Fibroblast of lung (primary cell): Measurements from ENCODE around the gene DNER. TPM values are rescaled to one million over a fixed set of nuclear protein-coding genes. Genes with fewer than 3 reads are reported as not detected.

Experiments used
- DNase-seq, 2 donors: peaks; one replicate each; pipeline versions ENCODE4 v3.0.0 to v3.0.0-alpha.2; 2010; ENCODE audit warnings: low read depth in 2 of 2
- H2AFZ ChIP-seq: 2 replicates; pipeline ENCODE4 v1.5.1; 2012; ENCODE audit warnings: low read length, control low read depth, inconsistent platforms
- H3K27ac ChIP-seq: 2 replicates; pipeline ENCODE4 v1.5.1; 2011; ENCODE audit warnings: low read length, control low read depth; ENCODE audit not compliant: insufficient read depth
- H3K27me3 ChIP-seq: 2 replicates; pipeline ENCODE4 v1.5.1; 2011; ENCODE audit warnings: mild to moderate bottlenecking, low read length; ENCODE audit not compliant: control insufficient read depth, insufficient read depth
- H3K36me3 ChIP-seq: 2 replicates; pipeline ENCODE4 v1.5.1; 2011; ENCODE audit warnings: low read length; ENCODE audit not compliant: control insufficient read depth, insufficient read depth
- H3K4me1 ChIP-seq: 2 replicates; pipeline ENCODE4 v1.5.1; 2011; ENCODE audit warnings: low read length; ENCODE audit not compliant: control insufficient read depth, insufficient read depth; ENCODE audit errors: extremely low read depth
- H3K4me2 ChIP-seq: 2 replicates; pipeline ENCODE4 v1.5.1; 2011; ENCODE audit warnings: low read length, control low read depth; ENCODE audit not compliant: insufficient read depth; ENCODE audit errors: extremely low read depth
- H3K4me3 ChIP-seq, 4 experiments: fragments of 200-600 bp in 1 of 4; sonication (generic) in 1 of 4; replicated peaks in 1 of 4; 2 replicates each; pipeline ENCODE4 v1.5.1; 2011 to 2016; ENCODE audit warnings: low read length in 4 of 4, low read depth in 3 of 4, mild to moderate bottlenecking in 3 of 4, control low read depth in 2 of 4, inconsistent platforms in 1 of 4, mixed read lengths in 1 of 4; ENCODE audit not compliant: insufficient read depth in 1 of 4; ENCODE audit errors: control extremely low read depth in 1 of 4
- H3K79me2 ChIP-seq: 2 replicates; pipeline ENCODE4 v1.5.1; 2012; ENCODE audit warnings: mild to moderate bottlenecking, low read length, inconsistent platforms; ENCODE audit not compliant: control insufficient read depth, insufficient read depth
- H3K9ac ChIP-seq: 2 replicates; pipeline ENCODE4 v1.5.1; 2011; ENCODE audit warnings: mild to moderate bottlenecking, low read length, control low read depth; ENCODE audit not compliant: insufficient read depth
- H3K9me3 ChIP-seq: 2 replicates; pipeline ENCODE4 v1.5.1; 2012; ENCODE audit warnings: low read depth, low read length; ENCODE audit not compliant: control insufficient read depth, insufficient read depth
- H4K20me1 ChIP-seq: 2 replicates; pipeline ENCODE4 v1.5.1; 2011; ENCODE audit warnings: low read length; ENCODE audit not compliant: control insufficient read depth, insufficient read depth; ENCODE audit errors: extremely low read depth
- CTCF ChIP-seq, 2 donors: IDR thresholded peaks in 1 of 2; conservative IDR thresholded peaks in 1 of 2; 1 replicate in 1 of 2; 2 replicates in 1 of 2; pipeline ENCODE4 v1.5.1; 2011 to 2012; ENCODE audit warnings: low read length in 2 of 2, control low read depth in 1 of 2, inconsistent platforms in 1 of 2, low read depth in 1 of 2, mild to moderate bottlenecking in 1 of 2
- EZH2 ChIP-seq: IDR thresholded peaks from 2 replicates; pipeline ENCODE4 v1.5.1; 2012; ENCODE audit warnings: low read length, control low read depth, mild to moderate bottlenecking; ENCODE audit errors: missing control alignments
- polyA plus RNA-seq, 2 donors: library from polyadenylated mRNA; depleted of rRNA in 1 of 2; stranded (reverse) in 1 of 2; unstranded in 1 of 2; fragments of >200 nt; gene quantifications; 2 replicates each; pipeline ENCODE4 v1.2.1, GENCODE V29; 2011 to 2012; ENCODE audit warnings: missing spikeins in 1 of 2
- total RNA-seq: library from RNA; depleted of rRNA; stranded (reverse); fragments of >200 nt; gene quantifications from 2 replicates; pipeline ENCODE4 v1.2.1, GENCODE V29; 2014

DNER gene
- total and polyA plus RNA-seq, 2 donors (not counting 1 experiment from before 2014, with no cell fraction given): 0.33 to 0.43 TPM

GRCh38 chr2:229740279-229740678 is 25.9 kb upstream of the DNER start:
- no peaks in the 10 kb centered on the region for H3K79me2 ChIP-seq
- H3K4me1 ChIP-seq: no peaks in the 10 kb centered on the region
- no peak for DNase-seq
- H3K4me2 ChIP-seq: no peak overlapping the region
- no peaks in the 10 kb centered on the region for H4K20me1 ChIP-seq
- H3K4me3 ChIP-seq: no peak overlapping the region
- no peak overlapping the region for H3K9ac ChIP-seq
- TF ChIP-seq EZH2 (no peak), CTCF (conservative IDR thresholded peaks at IDR 0.05 in 1 of 2, IDR thresholded peaks at IDR 0.05 in 1 of 2; ENCODE audit: low read depth in 1 of 2, low read length in 2 of 2) (no peak)
- no peak overlapping the region for H2AFZ ChIP-seq
- no peaks in the 10 kb centered on the region for H3K9me3 ChIP-seq
- H3K27ac ChIP-seq: no peak overlapping the region
- no peaks in the 10 kb centered on the region for H3K36me3 ChIP-seq
- H3K27me3 ChIP-seq: no peaks in the 10 kb centered on the region

GRCh38 chr2:229738024-229738625 is 23.8 kb upstream of the DNER start:
- H3K4me1 ChIP-seq: no peaks in the 10 kb centered on the region
- no peak overlapping the region for H3K4me3 ChIP-seq
- H3K9me3 ChIP-seq: no peaks in the 10 kb centered on the region
- TF ChIP-seq CTCF (conservative IDR thresholded peaks at IDR 0.05 in 1 of 2, IDR thresholded peaks at IDR 0.05 in 1 of 2; ENCODE audit: low read depth in 1 of 2, low read length in 2 of 2) (no peak), EZH2 (no peak)
- no peak overlapping the region for H2AFZ ChIP-seq
- no peaks in the 10 kb centered on the region for H3K27me3 ChIP-seq
- no peaks in the 10 kb centered on the region for H3K36me3 ChIP-seq
- H4K20me1 ChIP-seq: no peaks in the 10 kb centered on the region
- H3K9ac ChIP-seq: no peak overlapping the region
- H3K27ac ChIP-seq: no peak overlapping the region
- no peak overlapping the region for H3K4me2 ChIP-seq
- no peak for DNase-seq
- no peaks in the 10 kb centered on the region for H3K79me2 ChIP-seq

- no peaks in the 10 kb centered on the region for H3K9me3 ChIP-seq
- H3K9ac ChIP-seq: no peak overlapping the region
- TF ChIP-seq EZH2 (no peak), CTCF (conservative IDR thresholded peaks at IDR 0.05 in 1 of 2, IDR thresholded peaks at IDR 0.05 in 1 of 2; ENCODE audit: low read depth in 1 of 2, low read length in 2 of 2) (no peak)
- no peaks in the 10 kb centered on the region for H3K4me1 ChIP-seq
- H3K36me3 ChIP-seq: no peaks in the 10 kb centered on the region
- H3K4me3 ChIP-seq: no peak overlapping the region
- no peaks in the 10 kb centered on the region for H3K27me3 ChIP-seq
- H3K4me2 ChIP-seq: no peak overlapping the region
- no peak overlapping the region for H2AFZ ChIP-seq
- H3K27ac ChIP-seq: no peak overlapping the region
- H3K79me2 ChIP-seq: no peaks in the 10 kb centered on the region
- H4K20me1 ChIP-seq: no peaks in the 10 kb centered on the region
- DNase-seq: no peak
Observed at GRCh38 chr2:229734410-229734809, 20.1 kb upstream of the DNER start.
